Fibroblast of skin of left quadriceps (primary cell): ENCODE data around the gene DIPK1A.
A peak's percentile ranks its signal among the peaks of the same experiment; 100 is the strongest.

Source experiments
- DNase-seq, 2 experiments: peaks; one replicate each; pipeline ENCODE4 v3.0.0-alpha.2; 2013; ENCODE audit warnings: low read depth in 2 of 2

DIPK1A gene

DNA sequence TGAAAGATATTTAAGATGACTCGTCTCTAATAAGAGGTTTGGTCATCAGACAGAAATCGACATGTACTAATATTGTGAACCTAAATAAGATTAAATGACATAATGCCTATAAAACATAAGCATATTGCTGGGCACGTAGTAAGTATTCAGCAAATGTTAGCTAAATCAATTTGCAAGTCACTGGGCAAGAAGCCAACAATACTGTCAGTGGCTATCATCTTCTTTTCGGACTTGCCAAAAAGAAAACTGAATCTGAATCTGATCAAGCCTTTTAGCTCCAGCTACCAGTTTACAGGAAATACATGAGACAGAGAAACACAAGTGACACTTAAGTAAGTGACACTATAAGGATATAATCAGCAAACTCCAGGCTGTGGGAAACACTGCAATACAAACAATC, 83.5 kb downstream of the DIPK1A start:
- no peak for DNase-seq

DNA sequence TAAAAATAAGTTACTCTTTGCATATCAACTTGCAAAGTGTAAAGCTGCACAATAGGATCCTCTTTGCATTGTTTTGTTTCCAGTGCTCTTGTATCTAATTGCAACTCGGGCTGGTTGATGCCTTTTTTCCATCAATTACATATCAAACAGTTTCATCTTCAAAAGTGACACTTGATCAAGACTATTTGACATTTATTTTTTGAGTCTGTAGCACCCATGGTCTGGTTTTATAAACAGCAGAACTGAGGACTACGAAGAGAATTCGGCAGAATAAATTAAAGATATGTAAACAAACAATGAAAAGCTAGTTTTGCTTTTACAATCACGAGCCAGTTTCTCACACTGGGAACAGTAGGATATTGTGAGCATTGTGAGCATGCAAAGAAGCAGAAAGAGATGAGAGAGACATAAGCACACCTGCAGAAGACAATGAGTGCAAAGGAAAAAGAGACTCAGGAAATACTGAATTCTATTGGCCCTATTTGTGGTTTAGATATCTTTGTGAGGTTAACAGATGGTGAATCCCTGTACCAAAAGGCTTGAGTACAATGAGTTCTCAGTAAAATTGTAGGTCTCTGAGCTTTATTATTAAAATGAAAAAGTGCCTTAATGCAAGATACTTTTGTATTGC, 84.1 kb downstream of the DIPK1A start:
- no peak for DNase-seq

DNA sequence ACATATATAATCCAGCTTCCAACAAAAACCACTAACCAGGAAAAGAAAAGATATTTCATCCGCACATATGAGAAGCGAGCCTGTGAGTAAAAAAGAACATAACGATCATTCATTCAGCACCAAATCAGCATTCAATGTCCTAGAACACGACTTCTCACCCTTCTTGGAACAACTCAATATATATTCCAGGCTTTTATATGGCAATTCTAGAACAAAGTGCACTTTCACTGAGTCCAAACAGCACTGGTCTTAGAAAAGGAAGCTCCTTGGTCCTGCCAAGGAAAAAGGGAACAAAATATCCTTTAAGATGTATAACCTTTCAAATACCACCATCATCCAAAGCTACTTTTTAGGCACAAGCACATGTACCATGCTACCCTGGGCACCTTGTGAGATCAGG, 84.9 kb downstream of the DIPK1A start:
- DNase-seq, result no peak

DNA sequence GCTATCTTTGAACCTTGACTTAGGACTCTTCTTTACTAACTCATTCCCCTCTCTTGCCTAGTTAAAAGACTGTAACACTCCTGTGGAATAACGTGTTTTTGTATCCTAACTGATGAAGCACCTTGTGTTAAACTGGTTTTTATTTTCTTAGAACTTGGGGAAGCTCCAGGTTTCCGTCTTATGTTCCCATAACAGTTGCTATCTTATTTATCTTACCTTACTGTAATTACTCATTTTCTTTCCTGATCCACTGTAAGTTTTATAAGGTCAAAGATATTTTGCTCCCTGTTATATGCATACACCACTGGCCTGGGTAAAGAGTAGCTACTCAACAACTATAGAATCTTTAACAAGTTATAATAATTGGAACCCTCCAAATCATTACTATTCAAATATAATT, 86.3 kb downstream of the DIPK1A start:
- DNase-seq, result no peak

DNA sequence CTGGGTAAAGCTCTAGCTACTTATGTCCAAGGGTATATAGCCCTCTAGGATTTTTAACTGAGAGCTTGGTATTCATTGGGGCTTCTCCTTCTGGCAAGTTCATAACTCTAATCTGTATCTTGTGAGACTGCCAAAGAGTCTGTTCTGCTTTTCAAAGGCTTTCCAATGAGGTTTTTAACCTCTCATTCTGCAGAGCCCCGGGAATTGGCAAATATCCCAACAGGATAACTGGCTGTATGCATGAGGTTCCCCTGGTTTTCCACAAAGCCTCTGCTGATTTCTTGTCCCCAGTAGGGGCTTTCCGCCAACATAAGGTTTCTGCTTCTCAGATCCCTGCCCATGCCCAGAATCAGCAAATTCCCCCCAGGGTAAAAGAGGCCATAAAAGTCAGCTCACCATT, 88.5 kb downstream of the DIPK1A start:
- no peak for DNase-seq

DNA sequence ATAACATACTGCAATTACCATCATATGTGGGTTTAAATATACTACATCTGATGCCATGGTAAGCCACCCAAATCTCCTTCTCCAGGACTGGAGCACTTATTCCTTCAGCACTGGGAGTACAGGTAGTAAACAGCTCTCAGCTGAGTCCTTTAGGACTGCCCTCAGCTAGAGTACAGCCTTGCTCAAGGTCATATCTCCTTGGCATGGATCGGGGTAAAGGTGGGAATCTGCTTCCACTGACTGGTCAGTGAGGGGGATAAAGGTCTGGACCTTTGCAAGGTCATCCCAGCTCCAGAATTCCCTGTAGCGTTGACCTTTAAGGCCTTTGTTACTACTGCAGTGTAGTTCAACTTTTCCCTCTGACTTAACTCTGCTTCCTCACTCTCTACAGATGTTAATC, 90.7 kb downstream of the DIPK1A start:
- no peak for DNase-seq

DNA sequence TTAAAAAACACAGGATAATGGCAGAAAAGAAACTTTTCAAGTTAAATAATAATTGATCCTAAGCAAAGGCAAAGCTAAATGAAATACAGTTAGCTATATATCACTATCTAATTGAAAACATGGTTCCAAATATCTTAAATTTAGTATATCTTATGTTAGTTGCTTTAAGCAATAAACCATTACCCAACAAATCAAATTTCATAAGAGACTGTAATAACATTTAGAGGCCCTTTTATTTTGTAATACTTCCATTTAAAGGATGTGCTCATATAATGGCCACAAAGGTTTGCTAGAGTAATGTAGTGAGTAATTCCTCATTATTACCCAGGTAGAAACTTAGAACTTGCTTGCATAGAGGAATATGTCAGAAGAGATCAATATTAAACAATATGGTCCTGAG, 97.1 kb downstream of the DIPK1A start:
- DNase-seq, result no peak

DNA sequence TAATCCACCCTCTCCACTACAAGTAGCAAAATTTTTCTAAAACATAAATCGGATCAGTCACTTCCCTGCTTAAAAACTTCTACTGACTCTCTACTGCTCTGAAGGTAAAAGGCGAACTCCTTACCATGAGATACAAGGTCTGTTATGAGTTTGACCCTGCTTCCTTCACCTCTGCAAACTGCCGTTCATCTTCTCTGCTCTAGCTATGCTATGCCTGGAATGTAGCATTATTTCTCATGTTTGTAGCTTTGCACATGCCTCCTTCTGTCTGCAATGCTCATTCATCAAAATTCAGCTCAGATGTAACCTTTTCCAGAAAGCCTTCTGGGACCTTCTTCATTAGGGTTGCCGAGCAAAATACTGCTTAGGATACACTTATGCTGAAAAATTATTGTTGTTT, 98.7 kb downstream of the DIPK1A start:
- peak in 1 of 2 experiments; percentile 4 for DNase-seq

DNA sequence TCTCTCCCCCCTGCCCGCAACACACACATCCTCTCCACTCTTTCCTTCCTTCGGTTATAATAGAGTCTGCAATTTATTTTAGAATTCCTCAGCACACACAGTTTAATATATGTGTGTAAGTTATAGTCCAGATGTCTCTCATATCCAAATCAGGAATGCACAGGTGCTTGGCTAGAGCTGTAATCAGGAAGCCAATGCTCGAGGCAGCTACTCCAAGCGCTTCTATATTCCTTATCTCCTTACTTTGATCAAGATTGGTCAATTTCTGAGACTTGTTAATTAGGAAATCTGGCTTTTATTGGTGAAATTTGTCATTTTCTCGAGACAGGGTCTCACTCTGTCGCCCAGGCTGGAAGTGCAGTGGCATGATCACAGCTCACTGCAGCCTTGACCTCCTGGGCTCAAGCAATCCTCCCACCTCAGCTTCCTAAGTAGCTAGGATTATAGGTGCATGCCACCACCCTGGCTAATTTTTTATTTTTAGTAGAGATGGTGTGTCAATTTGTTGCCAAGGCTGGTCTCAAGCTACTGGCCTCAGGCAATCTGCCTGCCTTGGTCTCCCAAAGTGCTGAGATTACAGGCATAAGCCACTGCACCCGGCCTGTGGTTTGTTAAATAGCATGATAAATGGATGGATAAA, 101.7 kb downstream of the DIPK1A start:
- no peak for DNase-seq

DNA sequence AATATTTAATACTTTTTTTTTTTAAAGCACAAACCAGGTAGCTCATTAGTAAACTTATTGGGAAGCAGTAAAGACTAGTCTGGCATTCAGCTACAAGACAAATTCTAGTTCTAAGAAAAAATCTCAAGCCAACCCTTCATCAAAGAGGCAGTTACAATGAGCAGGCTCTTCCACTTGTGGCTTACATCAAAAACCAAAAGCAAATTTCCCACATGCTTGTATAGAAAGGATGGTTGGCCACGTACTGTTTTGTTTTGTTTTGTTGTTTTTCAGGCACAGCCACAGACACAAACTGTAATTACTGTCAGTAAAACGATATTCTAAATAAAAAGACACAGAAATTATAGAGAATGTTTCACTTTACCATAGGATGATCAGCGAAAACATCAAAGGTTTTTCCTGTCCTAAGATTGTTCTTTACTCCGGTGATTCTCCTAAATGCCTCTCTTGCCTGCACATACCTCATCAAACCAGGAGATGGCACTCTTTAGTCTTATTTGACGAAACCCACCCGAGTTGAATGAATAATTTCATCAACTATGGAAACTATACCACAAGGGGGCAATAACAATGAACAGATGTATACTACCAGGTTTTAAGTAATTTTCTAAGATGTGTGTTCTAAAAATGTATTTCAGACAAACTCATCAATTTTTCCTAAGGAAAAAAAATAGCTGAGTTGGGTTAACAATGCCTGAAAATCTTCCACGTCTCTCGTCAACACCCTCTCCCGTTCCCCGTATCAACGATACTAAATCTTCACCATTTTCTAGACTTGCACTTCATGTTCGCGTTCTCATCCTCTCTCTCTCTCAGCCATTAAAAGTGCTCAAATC, 102.5 kb downstream of the DIPK1A start:
- DNase-seq, result peak; percentile 67 to 70

DNA sequence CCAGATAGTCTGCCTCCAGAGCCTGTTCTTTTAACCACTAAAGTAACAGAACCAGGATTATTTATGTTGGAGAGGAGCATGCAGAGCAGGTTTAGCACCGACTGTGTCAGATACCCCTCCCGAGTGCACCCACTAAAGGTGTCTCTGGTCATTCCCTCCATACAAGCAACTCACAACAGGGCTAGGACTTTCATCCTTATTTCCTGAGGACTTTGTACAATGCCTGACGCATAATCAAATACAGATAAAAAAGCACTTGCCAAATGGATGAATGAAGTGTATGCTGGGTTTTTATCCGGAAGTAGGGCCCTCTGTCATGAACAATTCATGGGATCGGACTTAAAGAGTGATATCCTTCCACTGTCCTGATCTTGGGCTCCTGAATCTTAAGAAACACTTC, 103.4 kb downstream of the DIPK1A start:
- no peak for DNase-seq

DNA sequence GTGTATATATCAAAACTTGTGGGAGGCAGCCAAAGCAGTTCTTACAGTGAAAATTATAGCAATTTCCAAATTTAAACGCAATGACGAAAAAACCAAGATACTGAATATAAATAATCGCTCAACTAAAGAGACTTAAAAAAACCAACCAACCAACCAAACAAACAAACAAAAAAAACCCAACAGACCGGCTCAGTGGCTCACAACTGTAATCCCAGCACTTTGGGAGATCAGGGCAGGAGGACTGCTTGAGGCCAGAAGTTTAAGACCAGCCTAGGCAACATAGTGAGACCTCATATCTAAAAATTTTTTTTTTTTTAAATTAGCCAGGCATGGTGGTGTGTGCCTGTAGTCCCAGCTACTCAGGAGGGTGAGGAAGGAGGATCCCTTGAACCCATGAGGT, 106.0 kb downstream of the DIPK1A start:
- DNase-seq, result no peak

DNA sequence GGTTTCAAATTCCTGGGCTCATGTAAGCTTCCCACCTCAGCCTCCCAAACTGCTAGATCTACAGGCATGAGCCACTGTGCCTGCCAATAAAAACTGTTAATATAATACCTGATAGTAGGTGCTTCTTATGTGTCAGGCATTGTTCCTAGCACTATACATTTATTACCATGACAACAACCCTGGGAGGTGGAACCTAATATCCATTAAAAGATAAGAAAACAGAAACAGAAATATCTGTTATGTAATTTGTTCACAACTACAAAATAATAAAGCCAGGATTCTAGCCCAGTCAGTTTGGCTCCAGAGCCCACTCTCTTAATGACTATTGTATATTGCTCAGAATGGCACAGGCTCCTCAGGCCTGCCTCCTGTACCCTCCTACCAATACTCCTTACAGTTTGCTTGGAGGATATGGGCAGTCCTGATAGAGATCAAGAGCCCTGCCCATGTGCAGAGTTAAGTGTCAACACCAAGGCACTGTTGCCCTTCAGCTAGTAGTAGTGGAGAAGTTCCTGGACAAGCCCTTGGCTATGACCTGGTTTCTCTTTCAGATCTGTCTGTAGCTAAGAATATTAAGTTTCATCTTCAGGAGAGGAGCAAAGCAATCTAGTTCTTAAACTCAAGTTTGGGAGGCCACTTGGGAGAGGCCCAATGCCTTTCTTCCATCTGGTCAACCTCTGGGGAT, 107.0 kb downstream of the DIPK1A start:
- DNase-seq, result no peak

DNA sequence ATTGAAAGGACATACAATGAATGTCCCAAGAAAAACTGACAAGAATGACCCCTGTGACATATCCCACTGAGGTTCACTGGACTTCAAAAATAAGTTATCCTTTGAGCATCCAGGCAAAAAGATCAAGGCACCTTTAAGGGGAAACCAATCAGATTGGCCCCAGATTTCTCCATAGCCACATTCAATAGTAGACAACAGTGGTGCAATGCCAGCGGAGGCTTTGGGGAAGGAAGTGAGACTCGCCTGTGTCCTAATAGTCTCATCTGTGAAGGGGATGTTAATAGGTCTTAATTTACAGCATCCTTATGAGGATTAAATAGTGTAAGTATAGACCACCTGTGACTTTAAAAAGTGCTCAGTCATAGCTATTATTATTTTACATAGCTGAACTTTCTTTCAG, 108.0 kb downstream of the DIPK1A start:
- no peak for DNase-seq

DNA sequence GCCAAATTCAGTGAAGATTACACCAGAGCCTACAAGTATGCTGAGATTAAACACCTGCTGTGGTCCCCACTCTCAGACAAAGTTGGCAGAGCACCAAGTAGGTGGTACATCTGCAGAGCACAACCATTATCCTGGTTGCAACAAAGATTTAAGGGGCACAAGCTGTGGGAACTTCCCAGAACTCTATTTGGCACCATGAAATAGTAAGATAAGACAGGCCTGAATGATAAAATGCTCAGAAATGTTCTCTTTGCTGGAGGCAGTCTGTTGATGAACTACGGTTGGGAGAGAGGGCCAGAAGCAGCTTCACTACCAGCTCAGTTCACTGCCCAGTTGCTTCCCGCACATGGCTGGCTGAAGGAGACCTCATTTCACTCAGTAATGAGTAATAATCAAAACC, 109.5 kb downstream of the DIPK1A start:
- no peak for DNase-seq

DNA sequence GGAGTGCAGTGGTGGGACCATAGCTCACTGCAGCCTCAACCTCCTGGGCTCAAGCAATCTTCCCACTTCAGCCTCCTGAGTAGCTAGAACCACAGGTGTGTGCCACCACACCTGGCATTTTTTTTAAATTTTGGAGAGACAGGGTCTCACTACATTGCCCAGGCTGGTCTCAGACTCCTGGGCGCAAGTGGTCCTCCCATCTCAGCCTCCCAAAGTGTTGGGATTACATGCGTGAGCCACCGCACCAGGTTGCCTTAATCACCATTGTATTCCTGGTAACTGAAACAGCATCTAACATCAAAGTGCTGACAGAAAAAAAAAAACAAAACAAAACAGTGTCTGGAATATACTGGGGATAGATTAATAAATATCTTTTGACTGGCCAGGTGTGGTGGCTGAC, 111.2 kb downstream of the DIPK1A start:
- no peak for DNase-seq

DNA sequence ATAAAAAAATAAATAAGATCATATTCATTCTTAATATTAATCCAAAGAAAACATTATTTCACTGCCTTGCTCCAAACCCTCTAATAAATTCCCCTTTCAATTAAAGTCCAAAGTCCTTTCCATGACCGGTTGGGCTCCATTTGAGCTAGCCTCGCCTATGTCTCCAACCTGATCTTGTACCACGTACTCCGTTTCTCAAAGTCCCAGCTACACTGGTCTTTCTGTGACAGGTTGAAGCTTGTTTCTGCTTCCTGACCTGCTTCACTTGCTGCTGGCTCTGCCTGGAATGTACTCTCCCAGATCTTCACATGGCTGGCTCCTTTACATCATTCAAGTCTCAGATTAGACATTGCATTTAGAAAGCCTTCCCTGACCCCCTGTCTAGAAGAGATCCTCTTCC, 113.1 kb downstream of the DIPK1A start:
- DNase-seq, result no peak

DNA sequence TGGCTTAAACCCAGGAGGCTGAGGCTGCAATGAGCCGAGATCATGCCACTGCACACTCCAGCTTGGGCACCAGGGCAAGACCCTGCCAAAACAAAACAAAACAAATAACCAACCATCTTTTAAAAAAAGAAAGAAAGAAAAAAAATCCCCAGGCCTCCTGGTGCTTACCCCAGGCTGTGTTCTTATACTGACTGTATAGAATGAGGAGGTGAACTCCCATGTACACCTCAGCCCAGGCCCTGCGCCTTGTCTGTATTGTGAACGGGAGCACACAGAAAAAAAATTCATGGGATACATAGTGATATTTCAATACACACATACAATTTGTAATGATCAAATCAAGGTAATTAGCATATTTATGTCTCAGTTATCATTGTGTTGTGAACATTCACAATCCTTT, 115.4 kb downstream of the DIPK1A start:
- no peak for DNase-seq

DNA sequence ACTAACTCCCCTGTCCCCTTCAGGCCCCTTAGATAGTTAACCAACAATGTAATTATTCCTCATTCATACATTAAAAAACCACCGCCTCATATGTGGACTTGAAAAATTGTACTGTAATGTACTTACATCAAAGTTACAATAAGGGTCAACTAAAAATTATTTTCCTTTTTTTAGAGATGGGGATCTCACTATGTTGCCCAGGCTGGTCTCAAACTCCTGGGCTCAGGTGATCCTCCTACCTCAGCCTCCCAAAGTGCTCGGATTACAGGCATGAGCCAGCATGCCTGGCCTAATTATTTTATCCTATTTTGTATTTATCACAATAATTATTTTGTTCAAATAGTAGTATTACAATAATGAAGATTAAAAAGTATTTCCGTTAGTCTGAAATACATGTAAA, 116.8 kb downstream of the DIPK1A start:
- no peak for DNase-seq

DNA sequence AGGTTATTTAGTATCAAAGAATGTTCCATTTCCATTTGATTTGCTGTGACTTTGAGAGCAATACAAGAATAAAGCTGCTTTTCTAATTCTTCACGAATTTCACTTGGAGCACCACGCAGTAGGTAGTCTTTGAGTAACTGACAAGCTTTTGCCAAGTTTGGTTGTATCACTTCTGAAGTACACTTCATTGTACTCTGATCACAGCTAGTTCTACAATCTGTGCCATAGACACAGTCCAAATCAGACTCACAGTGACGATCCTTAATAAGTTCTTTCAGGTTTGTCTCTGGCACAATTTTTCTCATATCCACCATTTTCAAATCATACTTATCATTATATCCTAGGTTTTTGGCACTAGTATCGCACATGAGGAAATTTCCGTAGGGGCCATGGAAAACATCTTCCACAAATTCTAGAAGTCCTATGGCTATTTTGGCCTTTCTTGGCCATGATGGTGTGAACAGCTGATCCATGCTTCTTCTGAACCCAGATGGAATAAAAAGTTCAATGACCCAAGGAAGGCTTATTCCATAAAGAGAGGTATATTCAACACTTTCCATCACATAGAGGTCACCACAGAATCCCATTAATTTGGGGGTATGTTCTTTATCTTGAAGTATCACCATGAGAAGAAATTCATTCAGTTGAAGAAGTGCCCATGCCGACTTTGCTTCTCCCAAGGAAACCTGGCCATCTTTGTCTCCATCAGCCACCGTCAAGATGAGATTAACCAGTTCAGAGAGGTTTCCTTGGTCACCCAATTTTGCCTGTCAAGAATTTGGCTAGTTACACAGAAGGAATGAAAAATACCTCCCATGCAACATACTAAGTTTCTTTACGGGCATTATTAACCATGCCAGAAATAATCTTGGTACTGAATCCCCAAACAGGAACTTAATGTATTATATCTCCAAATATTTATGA, 117.6 kb downstream of the DIPK1A start:
- DNase-seq, result no peak

DNA sequence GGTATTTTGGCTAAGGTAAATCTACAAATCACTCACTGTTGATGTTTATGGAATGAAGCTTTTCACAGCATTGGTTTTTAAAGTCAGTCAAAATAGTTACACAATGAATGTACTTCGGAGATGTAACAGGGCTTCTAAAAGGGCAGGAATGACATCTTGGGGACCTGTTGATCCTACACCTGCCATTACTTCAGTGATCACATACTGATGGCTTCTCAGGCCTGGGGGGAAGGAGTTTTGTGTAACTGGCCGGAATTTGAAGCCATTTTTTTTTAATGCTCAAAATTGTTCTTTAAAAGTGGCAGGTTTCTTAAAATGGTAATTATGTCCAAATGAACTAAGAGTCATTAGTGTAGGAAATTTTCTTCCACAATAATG, 118.2 kb downstream of the DIPK1A start:
- no peak for DNase-seq
